ENCODE measurements around the gene INVS.
"Not testable (repeated sequence)": the region's sequence is repeated elsewhere in the genome, so short reads cannot be mapped to it uniquely, and the experiment has no call there.

The INVS gene

GRCh38 chr9:100338736-100339135, 239.7 kb downstream of the INVS start:
- not testable (repeated sequence) for DNase-seq (ENCODE audit: low read depth)

GRCh38 chr9:100340224-100340623, 241.2 kb downstream of the INVS start:
- DNase-seq (ENCODE audit: low read depth) = no peak

- DNase-seq (ENCODE audit: low read depth) = no peak
Measured at GRCh38 chr9:100341889-100342288, 242.8 kb downstream of the INVS start.

- no peak for DNase-seq (ENCODE audit: low read depth)
Measured at GRCh38 chr9:100346836-100347235, 247.8 kb downstream of the INVS start.

GRCh38 chr9:100350188-100350587, 251.1 kb downstream of the INVS start:
- no peak for DNase-seq (ENCODE audit: low read depth)
